Glutamatergic neuron (in vitro differentiated cells): ENCODE results near the gene PGLYRP2. TPM values are rescaled to one million over a fixed set of nuclear protein-coding genes. Genes with fewer than 3 reads are reported as not detected.
A peak's percentile ranks its signal among the peaks of the same experiment; 100 is the strongest.

Experiments used
- DNase-seq: peaks from one replicate; pipeline ENCODE4 v3.0.0; 2022
- H3K27ac Mint-ChIP-seq: one replicate; pipeline ENCODE4 v1.8.0; 2020; ENCODE audit warnings: mild to moderate bottlenecking, mixed read lengths, inconsistent platforms; ENCODE audit not compliant: unreplicated experiment
- H3K27me3 Mint-ChIP-seq: one replicate; pipeline ENCODE4 v1.8.0; 2020; ENCODE audit warnings: mild to moderate bottlenecking, moderate library complexity, mixed read lengths, inconsistent platforms; ENCODE audit not compliant: unreplicated experiment
- H3K36me3 Mint-ChIP-seq: one replicate; pipeline ENCODE4 v1.8.0; 2020; ENCODE audit warnings: mild to moderate bottlenecking, mixed read lengths, inconsistent platforms; ENCODE audit not compliant: unreplicated experiment
- H3K4me1 Mint-ChIP-seq: one replicate; pipeline ENCODE4 v1.8.0; 2020; ENCODE audit warnings: mild to moderate bottlenecking, low read depth, mixed read lengths, inconsistent platforms; ENCODE audit not compliant: unreplicated experiment
- H3K4me3 Mint-ChIP-seq: one replicate; pipeline ENCODE4 v1.8.0; 2020; ENCODE audit warnings: mild to moderate bottlenecking, mixed read lengths, inconsistent platforms; ENCODE audit not compliant: unreplicated experiment
- H3K9me3 Mint-ChIP-seq: one replicate; pipeline ENCODE4 v1.8.0; 2020; ENCODE audit warnings: mild to moderate bottlenecking, moderate library complexity, mixed read lengths, inconsistent platforms; ENCODE audit not compliant: unreplicated experiment
- CTCF ChIP-seq: fragments of 200-600 bp; sonication (generic); IDR thresholded peaks from one replicate; pipeline ENCODE4 v1.5.0; 2021; ENCODE audit not compliant: partially characterized antibody, unreplicated experiment
- total RNA-seq: library from RNA; stranded (reverse); fragmentation: NEBNext Ultra II Directional; extraction: Animal tissue kit (Norgen Biotek cat#: 25700); gene quantifications from one replicate; pipeline ENCODE4 v1.2.1, GENCODE V29; 2021; ENCODE audit not compliant: unreplicated experiment

Gene PGLYRP2
- total RNA-seq, 1 donor from 2014 or later, result not detected

- H3K27ac Mint-ChIP-seq, result peak overlapping the region; percentile 98
- H3K27me3 Mint-ChIP-seq, result peaks cover 19% of the 10 kb centered on the region
- peak overlapping the region; percentile 96 for H3K4me3 Mint-ChIP-seq
- peaks cover 9% of the 10 kb centered on the region for H3K4me1 Mint-ChIP-seq
- H3K36me3 Mint-ChIP-seq, result peaks cover 8% of the 10 kb centered on the region
- no peak for TF ChIP-seq CTCF
- H3K9me3 Mint-ChIP-seq, result peaks cover 18% of the 10 kb centered on the region
- DNase-seq, result no peak
These were observed 48.7 kb downstream of the PGLYRP2 start for GRCh38 chr19:15430526-15431120.

- Mint-ChIP-seq H3K4me3 (peak overlapping the region; percentile 96), H3K27ac (no peak overlapping the region), H3K9me3 (peaks cover 18% of the 10 kb centered on the region), H3K4me1 (peaks cover 9% of the 10 kb centered on the region), H3K27me3 (peaks cover 19% of the 10 kb centered on the region), H3K36me3 (peaks cover 8% of the 10 kb centered on the region)
- TF ChIP-seq CTCF, result no peak
- no peak for DNase-seq
These were observed 49.4 kb downstream of the PGLYRP2 start for GRCh38 chr19:15429825-15430467.

GRCh38 chr19:15428956-15429824 lies 50.1 kb downstream of the PGLYRP2 start:
- Mint-ChIP-seq H3K27me3 (peaks cover 19% of the 10 kb centered on the region), H3K36me3 (peaks cover 8% of the 10 kb centered on the region), H3K27ac (no peak overlapping the region), H3K4me3 (no peak overlapping the region), H3K9me3 (peaks cover 18% of the 10 kb centered on the region), H3K4me1 (peaks cover 9% of the 10 kb centered on the region)
- no peak for DNase-seq
- no peak for TF ChIP-seq CTCF

GRCh38 chr19:15427991-15428471 lies 51.3 kb downstream of the PGLYRP2 start:
- DNase-seq, result no peak
- H3K4me3 Mint-ChIP-seq, result no peak overlapping the region
- TF ChIP-seq CTCF, result no peak

GRCh38 chr19:15427350-15427700 lies 52.0 kb downstream of the PGLYRP2 start:
- Mint-ChIP-seq H3K36me3 (peaks cover 13% of the 10 kb centered on the region), H3K27ac (no peak overlapping the region), H3K4me3 (no peak overlapping the region)

More at GRCh38 chr19:15427991-15428471, 51.3 kb downstream of the PGLYRP2 start:
- H3K4me1 Mint-ChIP-seq, result peaks cover 7% of the 10 kb centered on the region
- H3K27me3 Mint-ChIP-seq, result peaks cover 15% of the 10 kb centered on the region
- peaks cover 13% of the 10 kb centered on the region for H3K36me3 Mint-ChIP-seq
- H3K27ac Mint-ChIP-seq, result no peak overlapping the region
- H3K9me3 Mint-ChIP-seq, result peaks cover 16% of the 10 kb centered on the region

More at GRCh38 chr19:15427350-15427700, 52.0 kb downstream of the PGLYRP2 start:
- Mint-ChIP-seq H3K27me3 (peaks cover 14% of the 10 kb centered on the region), H3K4me1 (peaks cover 7% of the 10 kb centered on the region), H3K9me3 (peaks cover 13% of the 10 kb centered on the region)
- DNase-seq, result no peak
- no peak for TF ChIP-seq CTCF
